A673 (cell line): Measurements from ENCODE around the gene LCN15. TPM values are rescaled to one million over a fixed set of nuclear protein-coding genes. Genes with fewer than 3 reads are reported as not detected.

Experiments
- BruUV-seq: library from RNA; stranded (reverse); fragments of 400-500 nt; replicated peaks from 2 replicates; lab custom pipeline; 2021; lab: Mats Ljungman, UMichigan
- CTCF ChIA-PET: fragments of 300-600 bp; sonication (Branson Sonifier 250); formaldehyde crosslinking; loops from one replicate; lab custom pipeline; 2022; ENCODE audit warnings: antibody characterized with exemption; lab: Charles Lee
- POLR2A ChIA-PET: fragments of 300-600 bp; sonication (Branson Sonifier 250); formaldehyde crosslinking; loops from one replicate; lab custom pipeline; 2022; ENCODE audit warnings: antibody characterized with exemption; ENCODE audit not compliant: low non-redundant PET; lab: Charles Lee
- DNase-seq: peaks from one replicate; pipeline ENCODE4 v3.0.0-alpha.2; 2015; ENCODE audit warnings: low spot score
- H3K27ac ChIP-seq: fragments of 200-600 bp; sonication (generic); 2 replicates; pipeline ENCODE4 v1.5.1; 2016; ENCODE audit warnings: mixed run types, low read depth, mild to moderate bottlenecking, mixed read lengths, antibody characterized with exemption, low read length; ENCODE audit not compliant: poor library complexity, severe bottlenecking
- H3K27me3 ChIP-seq: fragments of 200-600 bp; sonication (generic); replicated peaks from 2 replicates; pipeline ENCODE4 v1.6.1; 2017; ENCODE audit warnings: mixed run types, low read depth, mild to moderate bottlenecking, mixed read lengths, antibody characterized with exemption, low read length; ENCODE audit not compliant: insufficient read depth, poor library complexity
- H3K36me3 ChIP-seq: fragments of 200-600 bp; sonication (generic); 2 replicates; pipeline ENCODE4 v1.6.1; 2016; ENCODE audit warnings: mixed run types, mild to moderate bottlenecking, mixed read lengths, antibody characterized with exemption, low read length; ENCODE audit not compliant: insufficient read depth, poor library complexity, severe bottlenecking
- H3K4me1 ChIP-seq: fragments of 200-600 bp; sonication (generic); 2 replicates; pipeline ENCODE4 v1.6.1; 2017; ENCODE audit warnings: mixed run types, mild to moderate bottlenecking, mixed read lengths, antibody characterized with exemption, low read length; ENCODE audit not compliant: insufficient read depth, poor library complexity, severe bottlenecking
- H3K4me3 ChIP-seq: fragments of 200-600 bp; sonication (generic); 2 replicates; pipeline ENCODE4 v1.5.1; 2016; ENCODE audit warnings: low read depth, mixed run types, mild to moderate bottlenecking, mixed read lengths, low read length; ENCODE audit not compliant: poor library complexity, severe bottlenecking
- H3K9me3 ChIP-seq: fragments of 200-600 bp; sonication (generic); 2 replicates; pipeline ENCODE4 v1.6.1; 2016; ENCODE audit warnings: mixed run types, low read depth, mild to moderate bottlenecking, mixed read lengths, antibody characterized with exemption, low read length; ENCODE audit not compliant: poor library complexity, severe bottlenecking
- EZH2 ChIP-seq: fragments of 200-600 bp; sonication (generic); IDR thresholded peaks from 2 replicates; pipeline ENCODE4 v1.6.1; 2017; ENCODE audit warnings: borderline replicate concordance, low read depth, mild to moderate bottlenecking, mixed read lengths, antibody characterized with exemption, low read length; ENCODE audit not compliant: poor library complexity, severe bottlenecking
- intact Hi-C: fragments of 100-400 bp; cut with micrococcal nuclease; formaldehyde crosslinking; loops from one replicate; pipeline ENCODE4 v1.10.0; 2022; ENCODE audit not compliant: unreplicated experiment
- total RNA-seq: library from RNA; stranded (reverse); gene quantifications from 2 replicates; pipeline ENCODE4 v1.2.3, GENCODE V29; 2021
- TF ChIP-seq, protein P1 (sequence below): fragments of 300-800, 200-600 bp; sonication (generic); conservative IDR thresholded peaks from 2 replicates; pipeline ENCODE4 v1.5.1; 2017; ENCODE audit warnings: low read depth, mild to moderate bottlenecking, antibody characterized with exemption, low read length, moderate library complexity, mixed read lengths

The LCN15 gene
- total RNA-seq, 1 experiment from 2014 or later: not detected

DNA sequence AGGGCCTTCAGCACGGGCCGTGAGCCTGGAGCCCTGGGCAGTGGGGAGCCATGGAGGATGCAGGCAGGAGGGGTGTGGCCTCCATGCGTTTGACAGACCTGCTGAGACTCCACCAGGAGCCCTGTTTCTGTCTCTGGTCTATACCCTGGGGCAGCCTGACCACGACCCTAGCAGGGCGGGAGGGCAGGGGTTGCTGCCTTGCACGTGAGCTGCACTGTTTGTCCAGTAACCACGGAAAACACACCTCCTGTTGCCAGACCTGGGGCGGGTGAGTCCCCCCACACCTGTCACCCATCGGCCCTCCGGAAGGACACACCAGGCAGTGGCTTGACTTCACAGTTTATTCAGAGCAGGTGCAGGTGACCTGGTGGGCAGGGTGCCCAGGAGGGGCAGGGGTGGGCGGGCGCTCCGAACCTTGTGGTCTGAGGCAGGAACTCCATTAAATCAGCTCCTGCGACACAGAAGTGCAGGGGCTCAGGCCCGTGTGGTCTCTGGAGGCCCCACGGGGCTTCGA, 10.2 kb downstream of the LCN15 start:
- H3K36me3 ChIP-seq: no peaks in the 10 kb centered on the region
- no peaks in the 10 kb centered on the region for H3K27me3 ChIP-seq
- peaks cover 7% of the 10 kb centered on the region for H3K9me3 ChIP-seq
- POLR2A ChIA-PET: no interaction called here
- no peak overlapping the region for H3K27ac ChIP-seq
- TF ChIP-seq EZH2: no peak
- TF ChIP-seq, protein P1, sequence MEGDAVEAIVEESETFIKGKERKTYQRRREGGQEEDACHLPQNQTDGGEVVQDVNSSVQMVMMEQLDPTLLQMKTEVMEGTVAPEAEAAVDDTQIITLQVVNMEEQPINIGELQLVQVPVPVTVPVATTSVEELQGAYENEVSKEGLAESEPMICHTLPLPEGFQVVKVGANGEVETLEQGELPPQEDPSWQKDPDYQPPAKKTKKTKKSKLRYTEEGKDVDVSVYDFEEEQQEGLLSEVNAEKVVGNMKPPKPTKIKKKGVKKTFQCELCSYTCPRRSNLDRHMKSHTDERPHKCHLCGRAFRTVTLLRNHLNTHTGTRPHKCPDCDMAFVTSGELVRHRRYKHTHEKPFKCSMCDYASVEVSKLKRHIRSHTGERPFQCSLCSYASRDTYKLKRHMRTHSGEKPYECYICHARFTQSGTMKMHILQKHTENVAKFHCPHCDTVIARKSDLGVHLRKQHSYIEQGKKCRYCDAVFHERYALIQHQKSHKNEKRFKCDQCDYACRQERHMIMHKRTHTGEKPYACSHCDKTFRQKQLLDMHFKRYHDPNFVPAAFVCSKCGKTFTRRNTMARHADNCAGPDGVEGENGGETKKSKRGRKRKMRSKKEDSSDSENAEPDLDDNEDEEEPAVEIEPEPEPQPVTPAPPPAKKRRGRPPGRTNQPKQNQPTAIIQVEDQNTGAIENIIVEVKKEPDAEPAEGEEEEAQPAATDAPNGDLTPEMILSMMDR: no peak
- no peak overlapping the region for H3K4me3 ChIP-seq
- no peaks in the 10 kb centered on the region for H3K4me1 ChIP-seq
- CTCF ChIA-PET: interaction anchor here (0.6 kb wide), 1 partner anchor 657 kb away, joined by 10 read pairs; no protein-coding TSS in a partner anchor
- no peak for DNase-seq
- no TSS peak for BruUV-seq
- intact Hi-C loops: no loop called here

DNA sequence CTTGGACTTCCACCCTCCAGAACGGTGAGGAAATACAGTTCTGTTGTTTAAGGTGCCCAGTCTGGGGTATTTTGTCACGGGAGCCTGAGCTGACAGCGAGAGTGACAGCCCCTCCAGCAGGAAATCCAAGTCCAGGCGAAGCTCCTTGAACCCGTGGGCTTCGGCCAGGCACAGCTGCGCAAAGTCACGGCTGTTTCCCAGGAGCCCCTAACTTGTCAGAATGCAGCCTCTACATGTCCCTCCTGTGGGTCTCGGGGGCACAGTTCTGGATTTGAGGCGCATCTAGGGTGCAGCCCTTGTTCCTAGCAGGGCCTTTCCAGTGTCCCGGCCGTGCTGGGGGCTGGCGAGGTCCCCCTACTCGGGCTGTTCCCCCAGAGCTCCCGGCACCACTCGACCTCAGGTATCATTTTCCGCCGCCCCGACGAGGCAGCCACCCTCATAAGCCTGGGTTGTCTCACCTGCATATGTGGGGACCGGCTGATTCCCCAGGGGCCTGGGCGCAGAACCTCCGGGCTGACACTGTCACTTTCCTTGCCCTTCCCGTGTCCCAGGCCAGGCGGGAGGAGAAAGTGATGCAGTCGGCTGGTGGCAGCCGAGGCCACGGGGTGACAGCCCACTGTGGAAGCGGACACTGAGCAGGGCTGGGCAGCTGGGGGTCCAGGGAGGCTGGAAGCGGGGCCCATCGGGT, 10.8 kb downstream of the LCN15 start:
- no peaks in the 10 kb centered on the region for H3K36me3 ChIP-seq
- no TSS peak for BruUV-seq
- no peak overlapping the region for H3K27ac ChIP-seq
- no peak overlapping the region for H3K4me3 ChIP-seq
- CTCF ChIA-PET: no interaction called here
- TF ChIP-seq EZH2: no peak
- TF ChIP-seq, protein P1: no peak
- intact Hi-C loops: no loop called here
- POLR2A ChIA-PET: no interaction called here
- H3K9me3 ChIP-seq: peaks cover 7% of the 10 kb centered on the region
- DNase-seq: no peak
- H3K27me3 ChIP-seq: no peaks in the 10 kb centered on the region
- no peaks in the 10 kb centered on the region for H3K4me1 ChIP-seq

DNA sequence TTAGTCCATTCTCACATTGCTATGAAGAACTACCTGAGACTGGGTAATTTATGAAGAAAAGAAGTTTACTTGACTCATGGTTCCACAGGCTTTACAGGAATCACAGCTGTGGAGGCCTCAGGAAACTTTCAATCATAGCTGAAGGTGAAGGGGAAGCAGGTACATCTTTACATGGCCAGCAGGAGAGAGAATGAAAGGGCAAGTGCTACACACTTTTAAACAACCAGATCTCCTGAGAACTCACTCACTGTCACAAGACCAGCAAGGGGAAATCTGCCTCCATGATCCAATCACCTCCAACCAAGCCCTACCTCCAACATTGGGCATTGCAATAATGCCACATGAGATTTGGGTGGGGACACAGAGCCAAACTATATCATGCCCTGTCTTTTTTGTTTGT, 12.5 kb downstream of the LCN15 start:
- no peak for TF ChIP-seq EZH2
- TF ChIP-seq, protein P1: no peak
- H3K27me3 ChIP-seq: no peaks in the 10 kb centered on the region
- ChIA-PET CTCF (no interaction called here), POLR2A (no interaction called here)
- H3K4me1 ChIP-seq: no peaks in the 10 kb centered on the region
- H3K4me3 ChIP-seq: no peak overlapping the region
- DNase-seq: no peak
- intact Hi-C loops: no loop called here
- no peak overlapping the region for H3K27ac ChIP-seq
- no TSS peak for BruUV-seq
- H3K36me3 ChIP-seq: no peaks in the 10 kb centered on the region
- peaks cover 7% of the 10 kb centered on the region for H3K9me3 ChIP-seq
